HL-60 (cell line): ENCODE data around the gene POLRMT.

Source experiments
- DNase-seq, 2 experiments: peaks; one replicate each; pipeline ENCODE4 v3.0.0-alpha.2; 2010 to 2020; ENCODE audit warnings: low read depth in 1 of 2, low spot score in 1 of 2
- H3K27ac ChIP-seq: fragments of 250-450 bp; sonication (Bioruptor Pico); replicated peaks from 2 replicates; pipeline ENCODE4 v1.5.1; 2020; ENCODE audit warnings: mild to moderate bottlenecking, moderate library complexity
- H3K27me3 ChIP-seq: fragments of 250-450 bp; sonication (Bioruptor Pico); 2 replicates; pipeline ENCODE4 v1.5.1; 2021; ENCODE audit warnings: mild to moderate bottlenecking, moderate library complexity; ENCODE audit not compliant: insufficient read depth, poor library complexity, severe bottlenecking
- H3K4me3 ChIP-seq: replicated peaks from 2 replicates; pipeline ENCODE4 v1.5.1; 2011; ENCODE audit warnings: mild to moderate bottlenecking, control low read depth, low read length; ENCODE audit not compliant: insufficient read depth
- GABPA ChIP-seq: IDR thresholded peaks from 2 replicates; pipeline ENCODE4 v1.6.1; 2012; ENCODE audit warnings: low read depth
- POLR2AphosphoS5 ChIP-seq: IDR thresholded peaks from 2 replicates; pipeline ENCODE4 v1.6.1; 2012; ENCODE audit warnings: low read depth
- SPI1 ChIP-seq: IDR thresholded peaks from 2 replicates; pipeline ENCODE4 v1.6.1; 2012; ENCODE audit warnings: low read depth, mild to moderate bottlenecking, borderline replicate concordance
- TF ChIP-seq, protein P1 (sequence below): IDR thresholded peaks from 2 replicates; pipeline ENCODE4 v1.6.1; 2012; ENCODE audit warnings: low read depth; ENCODE audit not compliant: insufficient replicate concordance
- TF ChIP-seq, protein P2 (sequence below): IDR thresholded peaks from one replicate; pipeline ENCODE4 v1.5.1; 2011; ENCODE audit warnings: low read length, control low read depth, inconsistent platforms; ENCODE audit not compliant: insufficient read depth

POLRMT gene

DNA sequence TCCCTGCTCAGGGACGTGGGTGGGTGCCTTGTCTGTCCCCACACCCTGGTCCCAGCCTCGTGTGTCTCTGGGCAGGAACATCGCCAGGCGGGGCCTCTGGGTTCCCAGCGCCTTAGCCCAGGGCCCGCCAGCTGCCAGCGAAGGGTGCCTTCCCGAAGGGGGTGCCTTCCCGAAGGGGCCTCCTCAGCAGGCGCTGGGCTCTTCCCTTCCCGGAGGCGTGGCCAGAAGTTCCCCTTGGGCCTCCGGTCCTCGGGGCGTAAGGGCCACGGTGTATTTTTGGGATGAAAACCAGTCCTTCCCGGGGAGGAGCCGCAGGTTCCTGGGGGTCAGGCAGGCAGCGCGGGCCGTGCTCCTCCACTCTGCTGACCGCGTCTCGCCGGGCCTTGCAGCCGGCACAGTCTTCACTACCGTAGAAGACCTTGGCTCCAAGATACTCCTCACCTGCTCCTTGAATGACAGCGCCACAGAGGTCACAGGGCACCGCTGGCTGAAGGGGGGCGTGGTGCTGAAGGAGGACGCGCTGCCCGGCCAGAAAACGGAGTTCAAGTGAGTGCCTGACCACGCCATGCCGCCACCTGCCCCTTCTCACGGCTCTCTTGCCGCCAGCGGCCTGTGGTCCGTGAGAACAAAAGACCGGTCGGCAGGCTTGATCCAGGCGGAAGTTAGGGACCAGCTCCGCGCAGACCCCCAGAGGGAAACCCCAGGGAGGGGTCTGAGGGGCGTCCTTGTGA is 54.1 kb downstream of the POLRMT start:
- TF ChIP-seq GABPA (no peak), POLR2AphosphoS5 (no peak), SPI1 (no peak)
- TF ChIP-seq, protein P1, sequence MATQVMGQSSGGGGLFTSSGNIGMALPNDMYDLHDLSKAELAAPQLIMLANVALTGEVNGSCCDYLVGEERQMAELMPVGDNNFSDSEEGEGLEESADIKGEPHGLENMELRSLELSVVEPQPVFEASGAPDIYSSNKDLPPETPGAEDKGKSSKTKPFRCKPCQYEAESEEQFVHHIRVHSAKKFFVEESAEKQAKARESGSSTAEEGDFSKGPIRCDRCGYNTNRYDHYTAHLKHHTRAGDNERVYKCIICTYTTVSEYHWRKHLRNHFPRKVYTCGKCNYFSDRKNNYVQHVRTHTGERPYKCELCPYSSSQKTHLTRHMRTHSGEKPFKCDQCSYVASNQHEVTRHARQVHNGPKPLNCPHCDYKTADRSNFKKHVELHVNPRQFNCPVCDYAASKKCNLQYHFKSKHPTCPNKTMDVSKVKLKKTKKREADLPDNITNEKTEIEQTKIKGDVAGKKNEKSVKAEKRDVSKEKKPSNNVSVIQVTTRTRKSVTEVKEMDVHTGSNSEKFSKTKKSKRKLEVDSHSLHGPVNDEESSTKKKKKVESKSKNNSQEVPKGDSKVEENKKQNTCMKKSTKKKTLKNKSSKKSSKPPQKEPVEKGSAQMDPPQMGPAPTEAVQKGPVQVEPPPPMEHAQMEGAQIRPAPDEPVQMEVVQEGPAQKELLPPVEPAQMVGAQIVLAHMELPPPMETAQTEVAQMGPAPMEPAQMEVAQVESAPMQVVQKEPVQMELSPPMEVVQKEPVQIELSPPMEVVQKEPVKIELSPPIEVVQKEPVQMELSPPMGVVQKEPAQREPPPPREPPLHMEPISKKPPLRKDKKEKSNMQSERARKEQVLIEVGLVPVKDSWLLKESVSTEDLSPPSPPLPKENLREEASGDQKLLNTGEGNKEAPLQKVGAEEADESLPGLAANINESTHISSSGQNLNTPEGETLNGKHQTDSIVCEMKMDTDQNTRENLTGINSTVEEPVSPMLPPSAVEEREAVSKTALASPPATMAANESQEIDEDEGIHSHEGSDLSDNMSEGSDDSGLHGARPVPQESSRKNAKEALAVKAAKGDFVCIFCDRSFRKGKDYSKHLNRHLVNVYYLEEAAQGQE = no peak
- TF ChIP-seq, protein P2, sequence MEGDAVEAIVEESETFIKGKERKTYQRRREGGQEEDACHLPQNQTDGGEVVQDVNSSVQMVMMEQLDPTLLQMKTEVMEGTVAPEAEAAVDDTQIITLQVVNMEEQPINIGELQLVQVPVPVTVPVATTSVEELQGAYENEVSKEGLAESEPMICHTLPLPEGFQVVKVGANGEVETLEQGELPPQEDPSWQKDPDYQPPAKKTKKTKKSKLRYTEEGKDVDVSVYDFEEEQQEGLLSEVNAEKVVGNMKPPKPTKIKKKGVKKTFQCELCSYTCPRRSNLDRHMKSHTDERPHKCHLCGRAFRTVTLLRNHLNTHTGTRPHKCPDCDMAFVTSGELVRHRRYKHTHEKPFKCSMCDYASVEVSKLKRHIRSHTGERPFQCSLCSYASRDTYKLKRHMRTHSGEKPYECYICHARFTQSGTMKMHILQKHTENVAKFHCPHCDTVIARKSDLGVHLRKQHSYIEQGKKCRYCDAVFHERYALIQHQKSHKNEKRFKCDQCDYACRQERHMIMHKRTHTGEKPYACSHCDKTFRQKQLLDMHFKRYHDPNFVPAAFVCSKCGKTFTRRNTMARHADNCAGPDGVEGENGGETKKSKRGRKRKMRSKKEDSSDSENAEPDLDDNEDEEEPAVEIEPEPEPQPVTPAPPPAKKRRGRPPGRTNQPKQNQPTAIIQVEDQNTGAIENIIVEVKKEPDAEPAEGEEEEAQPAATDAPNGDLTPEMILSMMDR = no peak
- DNase-seq = no peak
- H3K27me3 ChIP-seq = no peaks in the 10 kb centered on the region
- no peak overlapping the region for H3K27ac ChIP-seq
- no peak overlapping the region for H3K4me3 ChIP-seq

DNA sequence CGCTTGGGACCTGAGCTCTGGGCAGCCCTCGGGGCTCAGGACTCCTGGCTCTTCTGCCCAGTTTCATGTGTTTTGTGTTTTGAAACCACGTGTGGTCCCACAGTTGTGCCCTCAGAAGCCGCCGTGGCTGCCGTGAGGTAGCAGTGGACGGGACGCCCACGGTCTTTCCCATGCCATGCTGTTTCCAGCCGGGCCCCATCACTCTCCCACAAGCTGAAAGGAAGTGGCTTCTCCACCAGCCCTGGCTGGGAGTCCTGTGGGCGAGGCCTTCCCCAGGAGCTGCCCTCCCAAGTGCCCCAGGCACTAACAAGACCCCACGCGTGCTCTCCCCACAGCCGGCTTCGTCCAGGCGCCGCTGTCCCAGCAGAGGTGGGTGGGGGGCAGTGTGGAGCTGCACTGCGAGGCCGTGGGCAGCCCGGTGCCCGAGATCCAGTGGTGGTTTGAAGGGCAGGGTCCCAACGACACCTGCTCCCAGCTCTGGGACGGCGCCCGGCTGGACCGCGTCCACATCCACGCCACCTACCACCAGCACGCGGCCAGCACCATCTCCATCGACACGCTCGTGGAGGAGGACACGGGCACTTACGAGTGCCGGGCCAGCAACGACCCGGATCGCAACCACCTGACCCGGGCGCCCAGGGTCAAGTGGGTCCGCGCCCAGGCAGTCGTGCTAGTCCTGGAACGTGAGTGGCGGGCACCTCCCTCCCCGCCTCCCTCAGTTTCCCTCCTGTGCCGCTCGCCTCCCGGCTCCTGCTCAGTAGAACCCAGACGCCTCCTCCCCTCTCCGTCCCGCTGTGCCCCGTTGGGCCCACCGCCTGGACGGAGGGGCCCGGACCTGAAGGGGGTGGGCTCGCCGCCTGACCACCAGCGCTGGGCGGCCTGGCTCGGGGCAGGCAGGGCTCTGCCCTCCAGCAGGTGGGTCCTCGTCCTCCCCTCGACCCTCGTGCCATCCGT is 55.6 kb downstream of the POLRMT start:
- no peak for DNase-seq
- H3K27ac ChIP-seq = no peak overlapping the region
- no peak for TF ChIP-seq SPI1
- TF ChIP-seq GABPA = no peak
- TF ChIP-seq, protein P1 = no peak
- TF ChIP-seq POLR2AphosphoS5 = no peak
- TF ChIP-seq, protein P2 = no peak
- no peak overlapping the region for H3K4me3 ChIP-seq
- no peaks in the 10 kb centered on the region for H3K27me3 ChIP-seq

DNA sequence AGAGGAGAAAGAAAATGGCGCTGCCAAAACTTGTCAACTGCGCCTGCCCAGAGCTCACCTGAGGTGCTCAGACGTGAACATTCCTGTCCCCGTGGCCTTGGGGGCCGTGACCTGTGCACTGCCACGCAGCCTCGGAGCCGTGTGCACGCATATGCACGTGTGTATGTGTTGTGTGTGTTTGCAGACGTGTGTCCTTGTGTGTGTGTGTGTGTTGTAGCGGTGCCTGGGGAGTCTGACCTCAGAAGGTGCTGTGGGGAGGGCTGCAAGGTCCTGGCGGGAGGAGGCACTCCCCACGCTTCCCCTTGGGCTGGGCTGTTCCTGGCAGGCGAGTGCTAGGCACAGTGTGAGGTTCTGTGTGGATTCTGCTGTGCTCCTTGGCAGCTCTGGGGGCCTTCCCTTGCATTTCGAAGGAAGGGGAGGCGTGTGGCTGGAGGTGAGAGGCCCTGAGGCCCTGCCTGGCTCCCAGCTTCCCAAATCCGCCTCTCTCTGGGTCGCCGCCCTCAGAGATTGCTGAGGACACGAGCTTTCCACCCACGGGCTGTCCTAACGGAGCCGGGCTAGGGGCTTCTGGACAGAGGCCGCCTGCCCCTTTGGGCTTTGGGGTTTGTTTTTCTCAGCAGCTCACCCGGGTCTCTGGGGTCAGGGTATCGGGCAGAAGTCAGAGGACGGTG is 56.4 kb downstream of the POLRMT start:
- Histone ChIP-seq H3K4me3 (no peak overlapping the region), H3K27ac (no peak overlapping the region), H3K27me3 (no peaks in the 10 kb centered on the region)
- no peak for DNase-seq
- TF ChIP-seq, protein P1 = no peak
- no peak for TF ChIP-seq GABPA
- no peak for TF ChIP-seq POLR2AphosphoS5
- TF ChIP-seq, protein P2 = no peak
